ENCODE results near the gene DDX5.

DNA sequence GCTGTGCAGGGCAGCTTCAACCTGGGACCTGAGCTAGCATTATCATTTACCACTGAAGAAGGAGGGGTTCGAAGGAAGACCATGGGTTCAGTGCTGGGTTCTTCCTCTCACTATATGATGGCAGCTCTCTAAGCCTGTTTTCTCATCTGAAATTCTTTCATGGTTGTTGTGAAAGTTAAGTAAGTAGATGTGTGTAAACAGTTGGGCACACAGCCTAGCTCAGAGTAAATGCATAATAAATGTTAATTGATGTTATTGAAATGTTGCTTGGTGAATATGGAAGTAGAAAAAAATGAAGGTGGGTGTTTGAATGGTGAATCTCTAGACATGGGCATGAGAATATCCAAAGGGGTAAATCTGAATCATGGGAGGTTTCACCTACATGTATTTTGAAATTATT is 9.7 kb upstream of the DDX5 start:
- TF ChIP-seq, protein P1, sequence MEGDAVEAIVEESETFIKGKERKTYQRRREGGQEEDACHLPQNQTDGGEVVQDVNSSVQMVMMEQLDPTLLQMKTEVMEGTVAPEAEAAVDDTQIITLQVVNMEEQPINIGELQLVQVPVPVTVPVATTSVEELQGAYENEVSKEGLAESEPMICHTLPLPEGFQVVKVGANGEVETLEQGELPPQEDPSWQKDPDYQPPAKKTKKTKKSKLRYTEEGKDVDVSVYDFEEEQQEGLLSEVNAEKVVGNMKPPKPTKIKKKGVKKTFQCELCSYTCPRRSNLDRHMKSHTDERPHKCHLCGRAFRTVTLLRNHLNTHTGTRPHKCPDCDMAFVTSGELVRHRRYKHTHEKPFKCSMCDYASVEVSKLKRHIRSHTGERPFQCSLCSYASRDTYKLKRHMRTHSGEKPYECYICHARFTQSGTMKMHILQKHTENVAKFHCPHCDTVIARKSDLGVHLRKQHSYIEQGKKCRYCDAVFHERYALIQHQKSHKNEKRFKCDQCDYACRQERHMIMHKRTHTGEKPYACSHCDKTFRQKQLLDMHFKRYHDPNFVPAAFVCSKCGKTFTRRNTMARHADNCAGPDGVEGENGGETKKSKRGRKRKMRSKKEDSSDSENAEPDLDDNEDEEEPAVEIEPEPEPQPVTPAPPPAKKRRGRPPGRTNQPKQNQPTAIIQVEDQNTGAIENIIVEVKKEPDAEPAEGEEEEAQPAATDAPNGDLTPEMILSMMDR (IDR thresholded peaks at IDR 0.05; ENCODE audit: extremely low read depth in 1 of 2, insufficient read depth in 1 of 2, low read depth in 1 of 2, low read length in 2 of 2), result no peak
- no peak for TF ChIP-seq POLR2A (IDR thresholded peaks at IDR 0.05; ENCODE audit: low read depth, low read length)
- TF ChIP-seq POLR2AphosphoS5 (IDR thresholded peaks at IDR 0.05; ENCODE audit: insufficient read depth, low read depth, low read length), result no peak
- TF ChIP-seq JUN (IDR thresholded peaks at IDR 0.05; ENCODE audit: borderline replicate concordance, insufficient read depth, insufficient read length, low read depth), result no peak
- TF ChIP-seq, protein P2, sequence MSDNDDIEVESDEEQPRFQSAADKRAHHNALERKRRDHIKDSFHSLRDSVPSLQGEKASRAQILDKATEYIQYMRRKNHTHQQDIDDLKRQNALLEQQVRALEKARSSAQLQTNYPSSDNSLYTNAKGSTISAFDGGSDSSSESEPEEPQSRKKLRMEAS (IDR thresholded peaks at IDR 0.05; ENCODE audit: insufficient read depth, insufficient read length), result no peak
- no peak for TF ChIP-seq EZH2 (IDR thresholded peaks at IDR 0.05; ENCODE audit: borderline replicate concordance, low read depth, low read length, severe bottlenecking)
- TF ChIP-seq GATA2 (IDR thresholded peaks at IDR 0.05; ENCODE audit: insufficient read depth, insufficient read length, low read depth, low read length), result no peak

Data from endothelial cell of umbilical vein (primary cell).